Measurements from ENCODE around the gene SLIRP. TPM values are rescaled to one million over a fixed set of nuclear protein-coding genes. Genes with fewer than 3 reads are reported as not detected.

Gene SLIRP
- total RNA-seq, 1 experiment from 2014 or later = 162 TPM

DNA sequence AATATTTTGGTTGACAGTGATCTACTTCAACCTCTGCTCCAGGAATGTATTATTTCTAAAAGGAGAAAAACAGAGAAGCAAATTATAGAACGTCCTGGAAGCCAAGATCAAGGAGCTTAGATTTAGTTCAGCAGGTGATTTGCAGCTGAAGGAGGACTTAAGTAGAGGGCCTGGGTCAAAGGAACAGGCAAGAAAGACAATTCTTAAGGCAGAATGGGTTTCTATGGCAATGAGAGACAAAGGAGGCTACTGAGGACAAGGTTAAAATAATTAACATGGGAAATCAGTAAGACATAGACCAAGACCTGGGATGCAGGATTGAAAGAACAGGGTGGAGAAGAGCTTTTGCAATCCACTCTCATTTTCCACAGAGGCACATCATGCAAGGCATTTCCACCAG, 55.4 kb downstream of the SLIRP start:
- intact Hi-C loops (cut with micrococcal nuclease; ENCODE audit: unreplicated experiment) (no loop called here), in situ Hi-C loops (cut with HindIII; ENCODE audit: low pct_unique_long_range_greater_than_20kb, low sequenced_read_pairs) (no loop called here)
- no peaks in the 10 kb centered on the region for H3K9me3 ChIP-seq (ENCODE audit: control insufficient read depth, insufficient read depth, low read depth, low read length)
- H3K4me3 ChIP-seq (ENCODE audit: low read depth in 2 of 2, low read length in 2 of 2) = no peak overlapping the region
- H3K27ac ChIP-seq (ENCODE audit: low read length) = no peak overlapping the region
- no peak for ATAC-seq
- H3K36me3 ChIP-seq (ENCODE audit: control insufficient read depth, insufficient read depth, low read length) = peaks cover 3% of the 10 kb centered on the region; the same call in 1 of the 2 replicates
- BruUV-seq (replicated peaks) = no TSS peak
- H3K27me3 ChIP-seq (ENCODE audit: control insufficient read depth, insufficient read depth, low read length) = no peaks in the 10 kb centered on the region
- DNase-seq (ENCODE audit: low read depth, low spot score) = no peak
- TF ChIP-seq, protein P1, sequence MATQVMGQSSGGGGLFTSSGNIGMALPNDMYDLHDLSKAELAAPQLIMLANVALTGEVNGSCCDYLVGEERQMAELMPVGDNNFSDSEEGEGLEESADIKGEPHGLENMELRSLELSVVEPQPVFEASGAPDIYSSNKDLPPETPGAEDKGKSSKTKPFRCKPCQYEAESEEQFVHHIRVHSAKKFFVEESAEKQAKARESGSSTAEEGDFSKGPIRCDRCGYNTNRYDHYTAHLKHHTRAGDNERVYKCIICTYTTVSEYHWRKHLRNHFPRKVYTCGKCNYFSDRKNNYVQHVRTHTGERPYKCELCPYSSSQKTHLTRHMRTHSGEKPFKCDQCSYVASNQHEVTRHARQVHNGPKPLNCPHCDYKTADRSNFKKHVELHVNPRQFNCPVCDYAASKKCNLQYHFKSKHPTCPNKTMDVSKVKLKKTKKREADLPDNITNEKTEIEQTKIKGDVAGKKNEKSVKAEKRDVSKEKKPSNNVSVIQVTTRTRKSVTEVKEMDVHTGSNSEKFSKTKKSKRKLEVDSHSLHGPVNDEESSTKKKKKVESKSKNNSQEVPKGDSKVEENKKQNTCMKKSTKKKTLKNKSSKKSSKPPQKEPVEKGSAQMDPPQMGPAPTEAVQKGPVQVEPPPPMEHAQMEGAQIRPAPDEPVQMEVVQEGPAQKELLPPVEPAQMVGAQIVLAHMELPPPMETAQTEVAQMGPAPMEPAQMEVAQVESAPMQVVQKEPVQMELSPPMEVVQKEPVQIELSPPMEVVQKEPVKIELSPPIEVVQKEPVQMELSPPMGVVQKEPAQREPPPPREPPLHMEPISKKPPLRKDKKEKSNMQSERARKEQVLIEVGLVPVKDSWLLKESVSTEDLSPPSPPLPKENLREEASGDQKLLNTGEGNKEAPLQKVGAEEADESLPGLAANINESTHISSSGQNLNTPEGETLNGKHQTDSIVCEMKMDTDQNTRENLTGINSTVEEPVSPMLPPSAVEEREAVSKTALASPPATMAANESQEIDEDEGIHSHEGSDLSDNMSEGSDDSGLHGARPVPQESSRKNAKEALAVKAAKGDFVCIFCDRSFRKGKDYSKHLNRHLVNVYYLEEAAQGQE (IDR thresholded peaks at IDR 0.05; ENCODE audit: insufficient read depth in 1 of 2, low read depth in 2 of 2, low read length in 1 of 2) = no peak
- TF ChIP-seq TCF7L2 (IDR thresholded peaks at IDR 0.05; ENCODE audit: low read depth, low read length) = no peak
- TF ChIP-seq POLR2AphosphoS5 (IDR thresholded peaks at IDR 0.05; ENCODE audit: low read depth, low read length) = no peak
- no peak for TF ChIP-seq SIN3A (IDR thresholded peaks at IDR 0.05; ENCODE audit: borderline replicate concordance, insufficient read depth, low read depth, low read length)
- TF ChIP-seq, protein P2, sequence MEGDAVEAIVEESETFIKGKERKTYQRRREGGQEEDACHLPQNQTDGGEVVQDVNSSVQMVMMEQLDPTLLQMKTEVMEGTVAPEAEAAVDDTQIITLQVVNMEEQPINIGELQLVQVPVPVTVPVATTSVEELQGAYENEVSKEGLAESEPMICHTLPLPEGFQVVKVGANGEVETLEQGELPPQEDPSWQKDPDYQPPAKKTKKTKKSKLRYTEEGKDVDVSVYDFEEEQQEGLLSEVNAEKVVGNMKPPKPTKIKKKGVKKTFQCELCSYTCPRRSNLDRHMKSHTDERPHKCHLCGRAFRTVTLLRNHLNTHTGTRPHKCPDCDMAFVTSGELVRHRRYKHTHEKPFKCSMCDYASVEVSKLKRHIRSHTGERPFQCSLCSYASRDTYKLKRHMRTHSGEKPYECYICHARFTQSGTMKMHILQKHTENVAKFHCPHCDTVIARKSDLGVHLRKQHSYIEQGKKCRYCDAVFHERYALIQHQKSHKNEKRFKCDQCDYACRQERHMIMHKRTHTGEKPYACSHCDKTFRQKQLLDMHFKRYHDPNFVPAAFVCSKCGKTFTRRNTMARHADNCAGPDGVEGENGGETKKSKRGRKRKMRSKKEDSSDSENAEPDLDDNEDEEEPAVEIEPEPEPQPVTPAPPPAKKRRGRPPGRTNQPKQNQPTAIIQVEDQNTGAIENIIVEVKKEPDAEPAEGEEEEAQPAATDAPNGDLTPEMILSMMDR (IDR thresholded peaks at IDR 0.05) = no peak
- CTCF ChIA-PET = no interaction called here
- POLR2A ChIA-PET = no interaction called here
- H3K4me1 ChIP-seq (ENCODE audit: control insufficient read depth, insufficient read depth, low read length) = peaks cover 4% of the 10 kb centered on the region; the same call in 1 of the 2 replicates

DNA sequence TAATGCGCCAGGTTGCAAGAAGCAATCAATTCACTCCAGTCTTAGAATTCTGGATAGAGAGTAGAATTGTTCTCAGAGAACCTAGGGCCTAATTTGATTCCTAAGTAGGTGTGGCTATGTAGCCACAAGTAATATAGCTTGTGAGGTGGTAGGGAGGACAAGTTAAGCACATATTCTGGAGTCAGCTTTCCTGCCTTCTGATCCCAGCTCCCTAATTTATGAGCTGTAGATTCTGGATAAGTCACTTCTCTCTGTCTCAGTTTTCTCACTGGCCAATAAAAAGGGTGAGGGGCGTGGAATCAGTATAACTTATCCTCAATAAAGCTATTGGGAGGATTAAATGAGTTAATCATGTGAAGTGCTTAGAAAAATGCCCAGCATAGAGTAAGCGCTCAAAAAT, 56.1 kb downstream of the SLIRP start:
- intact Hi-C loops (cut with micrococcal nuclease; ENCODE audit: unreplicated experiment) (no loop called here), in situ Hi-C loops (cut with HindIII; ENCODE audit: low pct_unique_long_range_greater_than_20kb, low sequenced_read_pairs) (no loop called here)
- Histone ChIP-seq H3K27ac (ENCODE audit: low read length) (no peak overlapping the region), H3K9me3 (ENCODE audit: control insufficient read depth, insufficient read depth, low read depth, low read length) (no peaks in the 10 kb centered on the region), H3K27me3 (ENCODE audit: control insufficient read depth, insufficient read depth, low read length) (no peaks in the 10 kb centered on the region), H3K36me3 (ENCODE audit: control insufficient read depth, insufficient read depth, low read length) (peaks cover 3% of the 10 kb centered on the region; the same call in 1 of the 2 replicates), H3K4me1 (ENCODE audit: control insufficient read depth, insufficient read depth, low read length) (peaks cover 4% of the 10 kb centered on the region; the same call in 1 of the 2 replicates), H3K4me3 (ENCODE audit: low read depth in 2 of 2, low read length in 2 of 2) (no peak overlapping the region)
- ChIA-PET CTCF (no interaction called here), POLR2A (no interaction called here)
- DNase-seq (ENCODE audit: low read depth, low spot score) = no peak
- TF ChIP-seq, protein P1 (IDR thresholded peaks at IDR 0.05; ENCODE audit: insufficient read depth in 1 of 2, low read depth in 2 of 2, low read length in 1 of 2) = no peak
- TF ChIP-seq, protein P2 (IDR thresholded peaks at IDR 0.05) = no peak
- TF ChIP-seq POLR2AphosphoS5 (IDR thresholded peaks at IDR 0.05; ENCODE audit: low read depth, low read length) (no peak), SIN3A (IDR thresholded peaks at IDR 0.05; ENCODE audit: borderline replicate concordance, insufficient read depth, low read depth, low read length) (no peak), TCF7L2 (IDR thresholded peaks at IDR 0.05; ENCODE audit: low read depth, low read length) (no peak)
- ATAC-seq = no peak
- no TSS peak for BruUV-seq (replicated peaks)

Measured in Panc1 (cell line).